Mesodermal cell (in vitro differentiated cells): ENCODE data around the gene TTLL1.

Experiments
- H3K27ac ChIP-seq: 2 replicates; pipeline ENCODE4 v1.7.0; 2013; ENCODE audit warnings: mild to moderate bottlenecking, low read depth, low read length, moderate library complexity; ENCODE audit not compliant: severe bottlenecking
- H3K36me3 ChIP-seq: 2 replicates; pipeline ENCODE4 v1.7.1; 2013; ENCODE audit warnings: mild to moderate bottlenecking, low read length, moderate library complexity; ENCODE audit not compliant: control insufficient read depth, insufficient read depth
- H3K4me1 ChIP-seq: one replicate; pipeline ENCODE4 v1.7.1; 2013; ENCODE audit warnings: mild to moderate bottlenecking, low read length; ENCODE audit not compliant: insufficient read depth, control insufficient read depth, poor library complexity, severe bottlenecking
- H3K4me3 ChIP-seq: 2 replicates; pipeline ENCODE4 v1.7.0; 2013; ENCODE audit warnings: low read length, control low read depth, mild to moderate bottlenecking; ENCODE audit not compliant: insufficient read depth, poor library complexity, severe bottlenecking; ENCODE audit errors: extremely low read depth
- H3K9me3 ChIP-seq: 2 replicates; pipeline ENCODE4 v1.7.1; 2013; ENCODE audit warnings: mild to moderate bottlenecking, low read length, moderate library complexity; ENCODE audit not compliant: control insufficient read depth
- WGBS, 2 experiments: methylation state at CpG; one replicate each; pipeline ENCODE4 v1.1.5; 2013; ENCODE audit warnings: missing lambda C conversion rate in 2 of 2; ENCODE audit not compliant: insufficient coverage in 2 of 2; 5-methylcytosine and 5-hydroxymethylcytosine counted together

Gene TTLL1

DNA sequence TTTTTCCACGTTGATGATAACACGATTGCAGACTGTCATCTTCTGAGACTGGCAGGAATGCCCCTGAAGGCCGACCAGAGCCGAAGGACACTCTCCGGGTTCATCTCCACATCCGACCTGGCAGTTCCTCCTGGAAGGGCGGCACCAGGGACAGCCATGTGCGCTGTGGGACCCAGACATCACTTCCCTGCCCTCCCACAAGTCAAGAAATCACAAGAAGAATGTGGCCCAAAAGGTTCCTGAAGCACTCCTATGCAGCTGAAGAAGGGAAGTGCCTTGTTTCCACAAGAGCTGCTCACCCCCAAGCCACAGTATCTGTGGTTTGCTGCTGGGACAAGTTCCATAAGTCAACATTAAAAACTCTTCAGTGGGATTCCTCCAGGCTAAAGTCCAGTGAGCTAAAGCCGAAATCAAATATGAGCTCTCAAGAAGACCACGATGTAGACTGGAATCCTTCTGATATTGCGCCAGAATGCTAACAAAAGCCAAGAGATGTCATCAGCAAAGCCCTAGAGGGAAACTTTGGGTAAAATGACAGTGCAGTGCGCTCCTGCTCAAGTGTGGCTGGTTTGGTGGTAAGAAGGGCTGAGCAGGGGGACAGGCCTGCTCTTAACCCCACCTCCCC is 95.4 kb downstream of the TTLL1 start:
- H3K27ac ChIP-seq, result no peak overlapping the region
- peaks cover 54% of the 10 kb centered on the region for H3K4me1 ChIP-seq
- peaks cover 21% of the 10 kb centered on the region for H3K36me3 ChIP-seq
- H3K9me3 ChIP-seq, result peaks cover 4% of the 10 kb centered on the region
- H3K4me3 ChIP-seq, result no peak overlapping the region
- WGBS, 2 experiments, result 96 to 98% methylated on average over 10 to 11 of the region's 12 CpGs

DNA sequence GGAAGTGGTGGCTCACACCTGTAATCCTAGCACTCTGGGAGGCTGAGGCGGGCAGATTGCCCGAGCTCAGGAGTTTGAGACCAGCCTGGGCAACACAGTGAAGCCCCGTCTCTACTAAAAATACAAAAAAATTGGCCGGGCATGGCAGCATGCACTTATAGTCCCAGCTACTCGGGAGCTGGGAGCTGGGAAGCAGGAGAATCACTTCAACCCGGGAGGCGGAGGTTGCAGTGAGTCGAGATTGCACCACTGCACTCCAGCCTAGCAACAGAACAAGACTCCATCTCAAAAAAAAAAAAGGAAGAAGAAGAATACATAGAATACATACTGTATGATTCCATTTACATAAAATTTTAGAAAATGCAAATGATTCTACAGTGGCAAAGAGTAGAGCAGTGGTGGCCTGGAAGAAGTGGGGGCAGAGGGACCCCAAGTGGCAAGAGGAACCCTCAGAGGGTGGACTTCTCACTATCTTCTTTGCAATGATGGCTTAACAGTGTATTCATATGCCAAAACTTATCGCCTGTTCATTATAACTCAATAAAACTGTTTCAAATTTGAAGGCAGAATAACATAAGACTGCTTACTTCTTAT is 96.2 kb downstream of the TTLL1 start:
- H3K27ac ChIP-seq, result no peak overlapping the region
- H3K4me1 ChIP-seq, result peaks cover 47% of the 10 kb centered on the region
- H3K36me3 ChIP-seq, result peaks cover 24% of the 10 kb centered on the region
- H3K4me3 ChIP-seq, result no peak overlapping the region
- WGBS, 2 experiments, result 78 to 86% methylated on average over 4 of the region's 9 CpGs
- H3K9me3 ChIP-seq, result no peaks in the 10 kb centered on the region

DNA sequence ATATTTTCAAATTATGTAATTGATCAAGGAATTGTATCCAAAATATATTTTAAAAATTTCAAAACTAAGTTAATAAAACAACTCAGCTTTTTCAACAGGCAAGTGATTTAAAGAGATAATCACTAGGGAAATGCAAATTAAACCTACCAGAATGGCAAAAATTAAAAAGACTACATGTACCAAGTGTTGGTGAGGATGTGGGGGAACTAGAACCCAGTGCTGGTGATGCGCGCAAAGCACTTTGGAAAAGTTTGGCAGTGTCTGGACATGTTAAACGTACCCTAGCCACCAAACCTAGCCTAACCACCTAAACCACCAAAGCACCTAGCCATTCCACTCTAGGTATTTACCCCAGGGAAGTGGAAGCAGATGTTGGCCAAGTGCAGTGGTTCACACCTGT is 97.1 kb downstream of the TTLL1 start:
- Histone ChIP-seq H3K27ac (no peak overlapping the region), H3K9me3 (no peaks in the 10 kb centered on the region), H3K4me1 (peaks cover 41% of the 10 kb centered on the region), H3K36me3 (peaks cover 24% of the 10 kb centered on the region), H3K4me3 (no peak overlapping the region)
- no CpG with 5 or more reads among the region's 3 CpGs for WGBS, 2 experiments

DNA sequence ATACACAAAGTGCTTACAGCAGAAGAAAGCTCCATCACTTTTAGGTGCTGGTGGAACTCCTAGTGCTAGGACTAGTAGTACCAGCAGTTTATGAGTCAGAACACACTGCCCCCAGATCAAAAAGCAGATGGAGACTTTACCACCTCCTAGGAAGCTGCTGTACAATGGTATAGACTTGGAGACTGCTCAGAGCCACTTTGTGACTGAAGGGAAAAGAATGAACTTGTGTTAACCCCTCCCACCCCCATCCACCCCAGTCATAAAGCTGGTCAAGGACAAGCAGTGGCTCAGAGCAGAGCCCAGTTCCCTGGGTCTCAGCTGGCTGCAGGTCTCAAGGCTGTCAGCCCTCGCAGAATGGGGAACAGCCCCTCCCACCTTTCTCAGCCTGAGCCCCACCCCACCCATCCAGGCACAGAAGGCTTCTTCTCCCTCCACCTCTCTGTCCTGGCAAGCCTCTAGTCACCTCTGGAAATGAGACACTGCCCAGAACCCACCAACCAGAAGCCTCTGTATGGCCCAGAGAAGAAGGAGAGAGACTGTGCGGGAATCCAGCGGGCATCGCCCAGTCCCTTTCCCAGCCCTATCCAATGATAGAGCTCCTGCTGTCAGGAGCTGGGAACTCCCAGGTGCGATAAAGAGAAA is 98.1 kb downstream of the TTLL1 start:
- H3K27ac ChIP-seq, result peak overlapping the region; percentile 52
- H3K36me3 ChIP-seq, result peaks cover 24% of the 10 kb centered on the region
- H3K4me1 ChIP-seq, result peaks cover 35% of the 10 kb centered on the region
- H3K9me3 ChIP-seq, result no peaks in the 10 kb centered on the region
- no peak overlapping the region for H3K4me3 ChIP-seq
- WGBS, 2 experiments, result 70% methylated on average over 4 of the region's 5 CpGs; no CpG with 5 or more reads in 1 of the 2 experiments

DNA sequence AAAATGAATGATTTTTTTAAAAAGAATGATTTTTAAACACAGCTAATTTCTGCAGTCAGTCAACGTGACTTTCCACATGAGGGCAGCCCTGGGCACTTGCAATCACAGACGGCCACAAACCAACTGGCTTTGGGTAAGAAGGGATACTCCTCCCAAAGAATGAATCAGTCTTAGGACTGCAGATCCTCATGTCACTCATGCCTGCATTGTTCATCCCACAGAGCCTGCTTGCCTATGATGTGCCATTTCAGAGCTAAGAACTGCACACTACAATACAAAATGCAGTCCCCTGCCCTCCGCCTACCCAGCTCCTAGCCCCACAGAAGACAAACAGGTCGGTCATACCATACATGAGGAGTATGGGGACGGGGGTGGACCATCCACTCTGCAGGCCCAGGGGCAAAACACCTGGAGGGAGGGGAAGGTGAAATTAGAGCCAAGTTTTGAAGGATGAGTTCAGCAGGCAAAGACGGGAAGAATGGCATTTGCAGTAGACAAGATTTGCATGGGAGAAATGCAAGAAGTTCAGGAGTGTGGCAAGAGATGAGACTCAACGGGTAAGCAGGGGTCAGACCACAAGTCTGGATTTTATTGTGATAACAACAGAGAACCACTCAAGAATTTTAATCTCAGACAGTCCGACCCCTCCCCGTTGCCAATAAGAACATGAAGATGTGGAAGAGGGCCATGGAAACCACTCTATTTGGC is 98.9 kb downstream of the TTLL1 start:
- H3K4me3 ChIP-seq, result no peak overlapping the region
- H3K36me3 ChIP-seq, result peaks cover 24% of the 10 kb centered on the region
- no peaks in the 10 kb centered on the region for H3K9me3 ChIP-seq
- peak overlapping the region; percentile 52 for H3K27ac ChIP-seq
- WGBS, 2 experiments, result 72 to 80% methylated on average over 5 to 6 of the region's 9 CpGs
- peaks cover 32% of the 10 kb centered on the region for H3K4me1 ChIP-seq
